ENCODE data around the gene C12orf57. TPM values are rescaled to one million over a fixed set of nuclear protein-coding genes. Genes with fewer than 3 reads are reported as not detected.

The C12orf57 gene, protein sequence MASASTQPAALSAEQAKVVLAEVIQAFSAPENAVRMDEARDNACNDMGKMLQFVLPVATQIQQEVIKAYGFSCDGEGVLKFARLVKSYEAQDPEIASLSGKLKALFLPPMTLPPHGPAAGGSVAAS
- total RNA-seq (100 to 1,000 TPM; 256 to 466 (median 412) TPM), total RNA-seq (59.0 to 181 (median 114) reads per million in 29 experiments)
- 298 TPM for total RNA-seq (2013)

- H3K27me3 Mint-ChIP-seq = no peaks in the 10 kb centered on the region
- ChIA-PET CTCF (interaction anchor here (0.5 to 8.2 kb wide), 25 partner anchors 9 to 993 kb away, joined by 3 to 126 read pairs (median 7); partner anchors contain the start of genes C1RL (in 1 of the 2), CDCA3 (in 1 of the 2), LPCAT3 (in 1 of the 2) and SPSB2 (in 1 of the 2)), POLR2A (interaction anchor here (0.5 to 3.2 kb wide), 25 partner anchors 9 to 586 kb away, joined by 3 to 22 read pairs (median 5); partner anchors contain the start of genes CDCA3 (in 1 of the 2), LPCAT3 (in 1 of the 2), MLF2 (in 1 of the 2) and SPSB2 (in 1 of the 2))
- H3K4me1 ChIP-seq (ENCODE audit: control insufficient read depth in 1 of 2, extremely low read depth in 1 of 2, insufficient read depth in 2 of 2, low read length in 2 of 2) = peaks cover 24 to 69% of the 10 kb centered on the region in 2 experiments
- peaks cover 0 to 8% of the 10 kb centered on the region in 2 donors for H3K36me3 ChIP-seq (ENCODE audit: control insufficient read depth in 2 of 2, extremely low read depth in 1 of 2, insufficient read depth in 1 of 2, low read length in 1 of 2)
- no peaks in the 10 kb centered on the region for H3K9me3 Mint-ChIP-seq
- 1% methylated on average over 29 of the region's 31 CpGs for WGBS (ENCODE audit: insufficient coverage)
- H3K4me3 ChIP-seq (ENCODE audit: control insufficient read depth in 1 of 2, extremely low read depth in 1 of 2, low read length in 1 of 2) = peak within 1 kb of the TSS; percentile 81 to 89
- H3K4me3 Mint-ChIP-seq = peak within 1 kb of the TSS; percentile 88 to 98 (median 91)
- ATAC-seq (replicated peaks in 1 of 4) (peak; percentile 46 to 67 (median 51)), DNase-seq (peak; percentile 55 to 90 (median 77))
- H3K9me3 ChIP-seq = no peaks in the 10 kb centered on the region
- H3K36me3 Mint-ChIP-seq = no peaks in the 10 kb centered on the region
- peaks cover 59 to 69% (median 68%) of the 10 kb centered on the region in 3 donors for H3K4me1 Mint-ChIP-seq
- peak within 1 kb of the TSS; percentile 97 to 100 for H3K27ac Mint-ChIP-seq
- H3K27ac ChIP-seq (ENCODE audit: low read length) = peak within 1 kb of the TSS; percentile 97
- no peaks in the 10 kb centered on the region for H3K27me3 ChIP-seq (replicated peaks in 1 of 2; ENCODE audit: control insufficient read depth in 2 of 2, extremely low read depth in 1 of 2, insufficient read depth in 2 of 2, low read length in 1 of 2)
Measured at GRCh38 chr12:6943722-6944380, at the start of gene C12orf57, which contains the start of gene RNU7-1. Gene C12orf57 (plus strand): TSS chr12:6944022. CDS start chr12:6944122, 100 bp downstream. Gene RNU7-1 (plus strand): TSS chr12:6943816.

GRCh38 chr12:6894321-6894720, 49.5 kb upstream of the C12orf57 start:
- H3K36me3 Mint-ChIP-seq = no peaks in the 10 kb centered on the region
- ATAC-seq (replicated peaks in 1 of 4) (no peak), DNase-seq (no peak)
- H3K27me3 Mint-ChIP-seq = no peaks in the 10 kb centered on the region
- Histone ChIP-seq H3K27me3 (replicated peaks in 1 of 2; ENCODE audit: control insufficient read depth in 2 of 2, extremely low read depth in 1 of 2, insufficient read depth in 2 of 2, low read length in 1 of 2) (no peaks in the 10 kb centered on the region), H3K36me3 (ENCODE audit: control insufficient read depth in 2 of 2, extremely low read depth in 1 of 2, insufficient read depth in 1 of 2, low read length in 1 of 2) (no peaks in the 10 kb centered on the region), H3K27ac (ENCODE audit: low read length) (no peak overlapping the region), H3K9me3 (no peaks in the 10 kb centered on the region), H3K4me1 (ENCODE audit: control insufficient read depth in 1 of 2, extremely low read depth in 1 of 2, insufficient read depth in 2 of 2, low read length in 2 of 2) (peaks cover 3 to 16% of the 10 kb centered on the region in 2 experiments), H3K4me3 (ENCODE audit: control insufficient read depth in 1 of 2, extremely low read depth in 1 of 2, low read length in 1 of 2) (no peak overlapping the region)
- H3K9me3 Mint-ChIP-seq = no peaks in the 10 kb centered on the region
- no peak overlapping the region for H3K27ac Mint-ChIP-seq
- ChIA-PET POLR2A (no interaction called here), CTCF (no interaction called here)
- no peak overlapping the region for H3K4me3 Mint-ChIP-seq
- H3K4me1 Mint-ChIP-seq = peaks cover 13 to 15% (median 14%) of the 10 kb centered on the region in 3 donors
- no CpG with 5 or more reads among the region's 3 CpGs for WGBS (ENCODE audit: insufficient coverage)

- no peaks in the 10 kb centered on the region for H3K27me3 Mint-ChIP-seq
- 83% methylated on average over 4 of the region's 6 CpGs for WGBS (ENCODE audit: insufficient coverage)
- no peak overlapping the region for H3K27ac ChIP-seq (ENCODE audit: low read length)
- no peaks in the 10 kb centered on the region for H3K27me3 ChIP-seq (replicated peaks in 1 of 2; ENCODE audit: control insufficient read depth in 2 of 2, extremely low read depth in 1 of 2, insufficient read depth in 2 of 2, low read length in 1 of 2)
- no peaks in the 10 kb centered on the region for H3K36me3 Mint-ChIP-seq
- peaks cover 0 to 1% of the 10 kb centered on the region in 2 experiments for H3K4me1 ChIP-seq (ENCODE audit: control insufficient read depth in 1 of 2, extremely low read depth in 1 of 2, insufficient read depth in 2 of 2, low read length in 2 of 2)
- H3K4me3 ChIP-seq (ENCODE audit: control insufficient read depth in 1 of 2, extremely low read depth in 1 of 2, low read length in 1 of 2) = no peak overlapping the region
- no peak for ATAC-seq (replicated peaks in 1 of 4)
- no peaks in the 10 kb centered on the region for H3K9me3 Mint-ChIP-seq
- H3K4me1 Mint-ChIP-seq = peaks cover 3 to 9% (median 7%) of the 10 kb centered on the region in 3 donors
- no peak overlapping the region for H3K4me3 Mint-ChIP-seq
- H3K27ac Mint-ChIP-seq = no peak overlapping the region
- CTCF ChIA-PET = no interaction called here
- DNase-seq = no peak
- no peaks in the 10 kb centered on the region for H3K9me3 ChIP-seq
- POLR2A ChIA-PET = no interaction called here
- no peaks in the 10 kb centered on the region for H3K36me3 ChIP-seq (ENCODE audit: control insufficient read depth in 2 of 2, extremely low read depth in 1 of 2, insufficient read depth in 1 of 2, low read length in 1 of 2)
Measured at GRCh38 chr12:6896846-6897435, 46.9 kb upstream of the C12orf57 start.

DNA sequence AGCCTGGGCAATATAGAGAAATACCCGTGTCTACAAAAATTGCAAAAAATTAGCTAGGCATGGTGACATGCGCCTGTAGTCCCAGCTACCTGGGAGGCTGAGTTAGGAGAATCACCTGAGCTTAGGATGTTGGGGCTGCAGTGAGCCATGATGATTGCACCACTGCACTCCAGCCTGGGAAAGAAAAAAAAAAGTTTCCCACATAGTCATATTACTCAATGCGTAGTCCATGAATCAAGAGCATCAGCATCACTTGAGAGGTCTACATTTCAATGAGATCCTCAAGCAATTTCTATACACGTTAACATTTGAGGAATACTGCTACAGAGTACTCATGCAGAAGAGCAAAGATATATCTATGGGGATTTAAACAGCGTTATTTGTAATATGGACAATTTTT, 44.4 kb upstream of the C12orf57 start:
- H3K4me1 Mint-ChIP-seq = peaks cover 5 to 7% (median 7%) of the 10 kb centered on the region in 3 donors
- H3K27ac Mint-ChIP-seq = no peak overlapping the region
- no peak overlapping the region for H3K4me3 Mint-ChIP-seq
- H3K9me3 Mint-ChIP-seq = no peaks in the 10 kb centered on the region
- no peak for DNase-seq
- no peaks in the 10 kb centered on the region for H3K27me3 ChIP-seq (replicated peaks in 1 of 2; ENCODE audit: control insufficient read depth in 2 of 2, extremely low read depth in 1 of 2, insufficient read depth in 2 of 2, low read length in 1 of 2)
- no peaks in the 10 kb centered on the region for H3K27me3 Mint-ChIP-seq
- H3K36me3 ChIP-seq (ENCODE audit: control insufficient read depth in 2 of 2, extremely low read depth in 1 of 2, insufficient read depth in 1 of 2, low read length in 1 of 2) = no peaks in the 10 kb centered on the region
- no CpG with 5 or more reads among the region's 5 CpGs for WGBS (ENCODE audit: insufficient coverage)
- H3K9me3 ChIP-seq = no peaks in the 10 kb centered on the region
- ATAC-seq (replicated peaks in 1 of 4) = no peak
- POLR2A ChIA-PET = interaction anchor here in 1 of 2 donors (0.7 kb wide), 1 partner anchor 35 kb away, joined by 4 read pairs; no protein-coding TSS in a partner anchor
- H3K4me3 ChIP-seq (ENCODE audit: control insufficient read depth in 1 of 2, extremely low read depth in 1 of 2, low read length in 1 of 2) = no peak overlapping the region
- H3K36me3 Mint-ChIP-seq = no peaks in the 10 kb centered on the region
- H3K27ac ChIP-seq (ENCODE audit: low read length) = no peak overlapping the region
- CTCF ChIA-PET = interaction anchor here (0.5 to 1.0 kb wide), 2 partner anchors 27 to 289 kb away, joined by 3 to 5 read pairs; partner anchors contain the start of gene SPSB2 (in 1 of the 2)
- H3K4me1 ChIP-seq (ENCODE audit: control insufficient read depth in 1 of 2, extremely low read depth in 1 of 2, insufficient read depth in 2 of 2, low read length in 2 of 2) = peaks cover 5 to 6% of the 10 kb centered on the region in 2 experiments

DNA sequence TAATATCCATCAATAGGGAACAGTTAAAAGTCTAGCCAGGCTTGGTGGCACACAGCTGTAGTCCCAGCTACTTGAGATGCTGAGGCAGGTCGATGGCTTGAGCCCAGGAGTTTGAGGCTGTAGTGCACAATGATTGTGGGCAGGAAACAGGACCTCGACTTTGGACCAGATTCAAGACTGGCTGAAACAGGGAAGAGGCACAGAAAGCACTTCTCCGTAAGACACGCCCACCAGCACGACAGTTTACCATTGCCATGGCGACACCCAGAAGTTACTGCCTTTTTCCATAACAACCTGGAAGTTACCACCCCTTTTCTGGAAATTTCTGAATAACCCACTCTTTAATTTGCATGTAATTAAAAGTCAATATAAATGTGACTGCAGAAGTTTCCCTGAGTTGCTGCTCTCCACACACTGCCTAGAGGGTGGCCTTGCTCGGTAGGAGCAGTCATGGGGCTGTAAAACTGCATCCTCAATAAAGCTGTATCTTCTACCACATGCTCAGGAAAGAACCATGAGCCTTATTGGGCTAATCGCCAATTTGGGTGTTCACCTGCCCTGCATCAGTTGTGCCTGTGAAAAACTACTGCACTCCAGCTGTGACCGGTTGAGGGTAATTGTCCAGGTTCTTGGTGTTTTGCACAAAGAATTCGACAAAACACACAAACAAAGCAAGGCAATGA, 43.8 kb upstream of the C12orf57 start:
- Mint-ChIP-seq H3K9me3 (no peaks in the 10 kb centered on the region), H3K27ac (no peak overlapping the region), H3K4me3 (no peak overlapping the region), H3K4me1 (peaks cover 5 to 7% (median 7%) of the 10 kb centered on the region in 3 donors), H3K27me3 (no peaks in the 10 kb centered on the region), H3K36me3 (no peaks in the 10 kb centered on the region)
- Histone ChIP-seq H3K9me3 (no peaks in the 10 kb centered on the region), H3K4me1 (ENCODE audit: control insufficient read depth in 1 of 2, extremely low read depth in 1 of 2, insufficient read depth in 2 of 2, low read length in 2 of 2) (peaks cover 8 to 10% of the 10 kb centered on the region in 2 experiments), H3K36me3 (ENCODE audit: control insufficient read depth in 2 of 2, extremely low read depth in 1 of 2, insufficient read depth in 1 of 2, low read length in 1 of 2) (no peaks in the 10 kb centered on the region), H3K4me3 (ENCODE audit: control insufficient read depth in 1 of 2, extremely low read depth in 1 of 2, low read length in 1 of 2) (no peak overlapping the region), H3K27me3 (replicated peaks in 1 of 2; ENCODE audit: control insufficient read depth in 2 of 2, extremely low read depth in 1 of 2, insufficient read depth in 2 of 2, low read length in 1 of 2) (no peaks in the 10 kb centered on the region), H3K27ac (ENCODE audit: low read length) (no peak overlapping the region)
- ChIA-PET POLR2A (no interaction called here), CTCF (interaction anchor here (0.5 to 1.0 kb wide), 3 partner anchors 27 to 290 kb away, joined by 3 to 5 read pairs (median 3); partner anchors contain the start of gene SPSB2 (in 1 of the 2))
- 35% methylated on average over 6 of the region's 10 CpGs for WGBS (ENCODE audit: insufficient coverage)
- DNase-seq (peak in 1 of 35 experiments; percentile 29), ATAC-seq (replicated peaks in 1 of 4) (no peak)

Measured in T-cell (primary cell).